NCI-H1417 (cell line): ENCODE data around the gene PJA1.

Experiments used
- DNase-seq, 3 experiments: peaks; one replicate each; lab custom pipeline; 2025; lab: John Stamatoyannopoulos, UW

The PJA1 gene

GRCh38 chrX:69113723-69114122 is 51.5 kb downstream of the PJA1 start:
- DNase-seq: no peak
